Dermis blood vessel endothelial cell (primary cell): Measurements from ENCODE around the gene EGR4. TPM values are rescaled to one million over a fixed set of nuclear protein-coding genes. Genes with fewer than 3 reads are reported as not detected.

Source experiments
- DNase-seq: peaks from one replicate; pipeline ENCODE4 v3.0.0; 2010
- total RNA-seq: library from RNA; depleted of rRNA; stranded (reverse); fragments of >200 nt; gene quantifications from 2 replicates; pipeline ENCODE4 v1.2.3, GENCODE V29; 2014

Gene EGR4
- total RNA-seq, 1 donor from 2014 or later, result not detected

DNA sequence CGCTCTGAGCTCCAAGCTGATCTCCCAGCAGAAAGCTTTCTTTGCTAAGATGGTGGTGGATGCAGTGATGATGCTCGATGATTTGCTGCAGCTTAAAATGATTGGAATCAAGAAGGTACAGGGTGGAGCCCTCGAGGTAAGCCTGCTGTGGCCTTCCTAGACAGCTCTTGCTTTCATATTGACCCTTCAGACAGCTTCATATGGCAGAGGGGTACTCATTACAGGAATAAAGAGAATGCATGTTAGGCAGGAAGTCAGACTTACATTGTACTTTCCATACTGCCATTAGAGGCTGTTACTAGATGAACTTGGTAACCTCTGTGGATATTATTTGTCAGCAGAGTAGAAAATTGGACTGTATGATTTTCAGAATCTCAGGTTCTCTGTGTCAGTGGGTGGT is 48.8 kb downstream of the EGR4 start:
- no peak for DNase-seq

DNA sequence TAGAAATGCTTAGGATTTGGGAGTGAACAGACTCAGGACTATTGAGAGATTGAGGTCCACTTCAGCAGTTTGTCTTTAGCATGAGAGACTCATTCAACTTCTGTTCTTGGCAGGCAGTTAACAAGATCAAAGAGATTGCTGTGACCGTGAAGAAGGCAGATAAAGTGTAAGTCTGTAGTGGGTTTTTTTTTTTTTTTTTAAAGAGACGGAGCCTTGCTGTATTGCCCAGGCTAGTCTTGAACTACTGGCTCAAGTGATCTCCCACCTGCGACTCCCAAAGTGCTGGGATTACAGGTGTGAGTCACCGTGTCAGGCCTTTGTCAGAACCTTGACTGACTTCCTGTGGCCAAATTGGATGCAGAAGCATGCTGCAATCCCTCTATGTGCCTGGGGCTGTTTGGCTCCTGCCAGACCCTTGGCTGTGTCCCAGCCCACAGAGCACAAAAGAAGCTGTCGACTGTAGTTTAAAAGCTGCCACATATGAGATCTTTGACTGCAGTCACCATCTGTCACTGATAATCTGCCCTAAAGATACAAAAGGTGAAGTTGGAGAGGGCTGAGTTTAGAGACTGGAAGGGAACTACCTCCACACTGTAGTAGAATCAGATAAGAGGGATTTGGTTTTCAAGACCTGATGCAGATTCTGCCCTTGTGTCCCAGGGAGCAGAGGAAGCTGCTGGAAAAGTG is 49.3 kb downstream of the EGR4 start:
- peak; percentile 49 for DNase-seq

Other genes with a start within 250 kb of the EGR4 start
- gene SFXN5, start 221.8 kb downstream of the EGR4 start, total RNA-seq, result 16.3 and 16.5 TPM in 2 replicates
- gene RAB11FIP5, start 180.6 kb downstream of the EGR4 start, total RNA-seq, result 66.0 and 103 TPM in 2 replicates
- not detected in 2 replicates for gene NOTO, start 91.0 kb downstream of the EGR4 start, total RNA-seq
- gene SMYD5, start 79.3 kb downstream of the EGR4 start, total RNA-seq, result 22.6 and 26.5 TPM in 2 replicates
- 19.8 and 29.4 TPM in 2 replicates for gene PRADC1, start 60.3 kb downstream of the EGR4 start, total RNA-seq
- 338 and 453 TPM in 2 replicates for gene CCT7, start 59.2 kb downstream of the EGR4 start, total RNA-seq
- 0.19 and 0.34 TPM in 2 replicates for gene FBXO41, start 9.1 kb downstream of the EGR4 start, total RNA-seq
- gene ALMS1, start 92.3 kb upstream of the EGR4 start, total RNA-seq, result 10.6 and 13.7 TPM in 2 replicates